Stimulated activated CD4-positive, alpha-beta T cell treated with anti-CD3 and anti-CD28 coated beads, Interleukin-2, amount 100 ng/mL, for 48 hours (primary cell): ENCODE data around the gene DLGAP1.

Experiments
- DNase-seq, 2 donors: peaks; one replicate each; pipeline ENCODE4 v3.0.0-alpha.2; 2020

Gene DLGAP1

GRCh38 chr18:3924455-3924854, 530.7 kb downstream of the DLGAP1 start:
- DNase-seq, result no peak

GRCh38 chr18:3923750-3924149, 531.4 kb downstream of the DLGAP1 start:
- no peak for DNase-seq

- DNase-seq, result no peak
Measured at GRCh38 chr18:3921826-3922225, 533.3 kb downstream of the DLGAP1 start.

GRCh38 chr18:3920832-3921231, 534.3 kb downstream of the DLGAP1 start:
- DNase-seq, result no peak

GRCh38 chr18:3919396-3920061, 535.6 kb downstream of the DLGAP1 start:
- no peak for DNase-seq

- DNase-seq, result no peak
Measured at GRCh38 chr18:3916082-3916481, 539.0 kb downstream of the DLGAP1 start.

- no peak for DNase-seq
Measured at GRCh38 chr18:3914833-3915610, 540.1 kb downstream of the DLGAP1 start.

- no peak for DNase-seq
Measured at GRCh38 chr18:3914109-3914508, 541.0 kb downstream of the DLGAP1 start.

- no peak for DNase-seq
Measured at GRCh38 chr18:3912705-3913104, 542.4 kb downstream of the DLGAP1 start.

GRCh38 chr18:3911413-3911812, 543.7 kb downstream of the DLGAP1 start:
- no peak for DNase-seq

- DNase-seq, result no peak
Measured at GRCh38 chr18:3910512-3910911, 544.6 kb downstream of the DLGAP1 start.

GRCh38 chr18:3907955-3908354, 547.2 kb downstream of the DLGAP1 start:
- no peak for DNase-seq

GRCh38 chr18:3906116-3906750, 548.9 kb downstream of the DLGAP1 start:
- DNase-seq, result no peak

GRCh38 chr18:3903337-3903736, 551.8 kb downstream of the DLGAP1 start:
- DNase-seq, result no peak

- DNase-seq, result no peak
Measured at GRCh38 chr18:3902676-3903075, 552.4 kb downstream of the DLGAP1 start.

- no peak for DNase-seq
Measured at GRCh38 chr18:3901811-3902210, 553.3 kb downstream of the DLGAP1 start.

- DNase-seq, result no peak
Measured at GRCh38 chr18:3901042-3901441, 554.1 kb downstream of the DLGAP1 start.

- no peak for DNase-seq
Measured at GRCh38 chr18:3900327-3900726, 554.8 kb downstream of the DLGAP1 start.

- DNase-seq, result no peak
Measured at GRCh38 chr18:3898861-3899613, 556.1 kb downstream of the DLGAP1 start.

- no peak for DNase-seq
Measured at GRCh38 chr18:3892152-3892551, 563.0 kb downstream of the DLGAP1 start.

GRCh38 chr18:3891245-3891644, 563.9 kb downstream of the DLGAP1 start:
- DNase-seq, result no peak

GRCh38 chr18:3889803-3890202, 565.3 kb downstream of the DLGAP1 start:
- no peak for DNase-seq

- no peak for DNase-seq
Measured at GRCh38 chr18:3889121-3889520, 566.0 kb downstream of the DLGAP1 start.
